ENCODE results near the gene BSND. TPM values are rescaled to one million over a fixed set of nuclear protein-coding genes. Genes with fewer than 3 reads are reported as not detected.

The BSND gene
- total RNA-seq, 2 donors from 2014 or later: 0.13 to 0.20 TPM

- Mint-ChIP-seq H3K36me3 (ENCODE audit: low read depth) (peaks cover 35% of the 10 kb centered on the region), H3K4me3 (peak overlapping the region; percentile 77), H3K9me3 (no peaks in the 10 kb centered on the region), H3K4me1 (peaks cover 43% of the 10 kb centered on the region), H3K27ac (no peak overlapping the region), H3K27me3 (ENCODE audit: insufficient read depth) (peaks cover 49% of the 10 kb centered on the region)
- Histone ChIP-seq H3K9ac (ENCODE audit: extremely low read depth, low read length, poor library complexity, severe bottlenecking) (no peak overlapping the region), H3K36me3 (ENCODE audit: control insufficient read depth, insufficient read depth, low read length) (no peaks in the 10 kb centered on the region), H3K4me3 (ENCODE audit: low read length) (peak overlapping the region; percentile 72), H3K4me1 (ENCODE audit: control insufficient read depth, insufficient read depth, low read length) (peaks cover 12% of the 10 kb centered on the region), H3K27ac (ENCODE audit: low read depth, low read length) (no peak overlapping the region), H3K9me3 (ENCODE audit: control insufficient read depth, low read length) (no peaks in the 10 kb centered on the region), H3K27me3 (ENCODE audit: control insufficient read depth, insufficient read depth, low read length, poor library complexity, severe bottlenecking) (peaks cover 40% of the 10 kb centered on the region)
- whole genome bisulfite sequencing, 2 experiments (ENCODE audit: insufficient coverage in 1 of 2, insufficient read length in 1 of 2): 64 to 94% methylated on average over 2 to 3 of the region's 3 CpGs
- DNase-seq: no peak
- TF ChIP-seq CTCF (conservative IDR thresholded peaks at IDR 0.05): no peak
Observed at GRCh38 chr1:55041613-55042012, 42.9 kb downstream of the BSND start.

DNA sequence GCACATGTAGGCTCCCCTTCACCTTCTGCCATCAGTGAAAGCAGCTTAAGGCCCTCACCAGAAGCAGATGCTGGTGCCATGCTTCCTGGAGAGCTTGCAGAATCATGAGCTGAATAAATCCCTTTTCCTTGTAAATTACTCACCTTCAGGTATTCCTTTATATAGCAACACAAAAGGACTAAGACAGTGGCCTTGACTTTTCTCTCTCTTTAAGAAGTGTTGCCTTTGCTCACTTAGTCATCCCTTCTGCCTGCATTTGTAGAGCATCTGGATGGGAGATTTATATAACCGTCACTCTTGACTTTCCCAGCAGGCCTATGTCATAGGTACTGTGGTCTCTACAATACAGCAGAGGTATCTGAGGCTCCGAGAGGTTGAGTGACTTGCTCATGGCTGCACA lies 44.3 kb downstream of the BSND start:
- TF ChIP-seq CTCF (conservative IDR thresholded peaks at IDR 0.05): no peak
- Histone ChIP-seq H3K27me3 (ENCODE audit: control insufficient read depth, insufficient read depth, low read length, poor library complexity, severe bottlenecking) (peaks cover 33% of the 10 kb centered on the region), H3K36me3 (ENCODE audit: control insufficient read depth, insufficient read depth, low read length) (no peaks in the 10 kb centered on the region), H3K9me3 (ENCODE audit: control insufficient read depth, low read length) (no peaks in the 10 kb centered on the region), H3K4me1 (ENCODE audit: control insufficient read depth, insufficient read depth, low read length) (peaks cover 10% of the 10 kb centered on the region), H3K9ac (ENCODE audit: extremely low read depth, low read length, poor library complexity, severe bottlenecking) (no peak overlapping the region), H3K4me3 (ENCODE audit: low read length) (no peak overlapping the region), H3K27ac (ENCODE audit: low read depth, low read length) (no peak overlapping the region)
- Mint-ChIP-seq H3K4me3 (no peak overlapping the region), H3K36me3 (ENCODE audit: low read depth) (peaks cover 44% of the 10 kb centered on the region), H3K27me3 (ENCODE audit: insufficient read depth) (peaks cover 44% of the 10 kb centered on the region), H3K4me1 (peaks cover 32% of the 10 kb centered on the region), H3K27ac (no peak overlapping the region), H3K9me3 (no peaks in the 10 kb centered on the region)
- no peak for DNase-seq
- 89 to 100% methylated on average over 2 of the region's 2 CpGs for WGBS, 2 experiments (ENCODE audit: insufficient coverage in 1 of 2, insufficient read length in 1 of 2)

DNA sequence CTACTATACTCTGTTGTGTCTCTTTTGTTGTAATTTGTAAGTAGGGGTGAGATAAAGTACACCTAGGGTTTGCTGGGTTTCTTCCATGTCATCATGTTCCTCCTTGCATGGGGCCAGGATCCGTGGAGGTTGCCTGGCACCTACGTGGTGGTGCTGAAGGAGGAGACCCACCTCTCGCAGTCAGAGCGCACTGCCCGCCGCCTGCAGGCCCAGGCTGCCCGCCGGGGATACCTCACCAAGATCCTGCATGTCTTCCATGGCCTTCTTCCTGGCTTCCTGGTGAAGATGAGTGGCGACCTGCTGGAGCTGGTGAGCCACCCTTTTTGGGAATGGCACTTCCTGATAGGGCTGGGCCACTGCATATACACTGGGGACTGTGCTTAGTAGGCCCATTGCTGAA lies 45.0 kb downstream of the BSND start:
- H3K36me3 Mint-ChIP-seq (ENCODE audit: low read depth): peaks cover 45% of the 10 kb centered on the region
- H3K9me3 Mint-ChIP-seq: no peaks in the 10 kb centered on the region
- Histone ChIP-seq H3K27me3 (ENCODE audit: control insufficient read depth, insufficient read depth, low read length, poor library complexity, severe bottlenecking) (peaks cover 26% of the 10 kb centered on the region), H3K36me3 (ENCODE audit: control insufficient read depth, insufficient read depth, low read length) (no peaks in the 10 kb centered on the region), H3K27ac (ENCODE audit: low read depth, low read length) (no peak overlapping the region), H3K4me3 (ENCODE audit: low read length) (no peak overlapping the region), H3K9ac (ENCODE audit: extremely low read depth, low read length, poor library complexity, severe bottlenecking) (no peak overlapping the region), H3K4me1 (ENCODE audit: control insufficient read depth, insufficient read depth, low read length) (peaks cover 13% of the 10 kb centered on the region), H3K9me3 (ENCODE audit: control insufficient read depth, low read length) (no peaks in the 10 kb centered on the region)
- no peak for TF ChIP-seq CTCF (conservative IDR thresholded peaks at IDR 0.05)
- no peak overlapping the region for H3K4me3 Mint-ChIP-seq
- H3K4me1 Mint-ChIP-seq: peaks cover 27% of the 10 kb centered on the region
- WGBS, 2 experiments (ENCODE audit: insufficient coverage in 1 of 2, insufficient read length in 1 of 2): 95 to 98% methylated on average over 9 of the region's 9 CpGs
- no peak overlapping the region for H3K27ac Mint-ChIP-seq
- no peak for DNase-seq
- peaks cover 37% of the 10 kb centered on the region for H3K27me3 Mint-ChIP-seq (ENCODE audit: insufficient read depth)
